Endothelial cell of umbilical vein (primary cell): ENCODE data around the gene RGS9. TPM values are rescaled to one million over a fixed set of nuclear protein-coding genes. Genes with fewer than 3 reads are reported as not detected.
"Not testable (repeated sequence)": the region's sequence is repeated elsewhere in the genome, so short reads cannot be mapped to it uniquely, and the experiment has no call there.

ENCODE experiments used
- BruUV-seq: library from RNA; stranded (reverse); fragments of 400-500 nt; replicated peaks from 2 replicates; lab custom pipeline; 2021; lab: Mats Ljungman, UMichigan
- CTCF ChIA-PET: fragments of 300-600, 350-600 bp; sonication (Branson Sonifier 250); formaldehyde crosslinking; loops from one replicate; lab custom pipeline; 2021; ENCODE audit warnings: antibody characterized with exemption, inconsistent platforms; lab: Charles Lee
- POLR2A ChIA-PET: fragments of 300-600, 350-600 bp; sonication (Branson Sonifier 250); formaldehyde crosslinking; loops from one replicate; lab custom pipeline; 2021; ENCODE audit warnings: antibody characterized with exemption, inconsistent platforms; lab: Charles Lee
- DNase-seq: peaks from one replicate; pipeline ENCODE4 v3.0.0-alpha.2; 2011; ENCODE audit warnings: low read depth, low spot score
- FAIRE-seq: peaks from 2 replicates; lab custom pipeline; 2011; peaks lifted over from hg19 to GRCh38; lab: Jason Lieb, UNC
- H2AFZ ChIP-seq: 2 replicates; pipeline ENCODE4 v1.6.0; 2012; ENCODE audit warnings: low read depth, low read length, control low read depth, inconsistent platforms
- H3K27ac ChIP-seq: 2 replicates; pipeline ENCODE4 v1.5.1; 2011; ENCODE audit warnings: low read depth, mild to moderate bottlenecking, control low read depth, low read length, moderate library complexity; ENCODE audit not compliant: insufficient read depth
- H3K27me3 ChIP-seq, 2 experiments: 2 replicates each; pipeline versions ENCODE4 v1.6.0 to v1.6.1; 2011; ENCODE audit warnings: low read length in 2 of 2, mixed read lengths in 1 of 2; ENCODE audit not compliant: control insufficient read depth in 2 of 2, insufficient read depth in 2 of 2
- H3K36me3 ChIP-seq, 2 experiments: 2 replicates in 1 of 2; 3 replicates in 1 of 2; pipeline ENCODE4 v1.5.1; 2011; ENCODE audit warnings: low read length in 2 of 2, mild to moderate bottlenecking in 1 of 2, moderate library complexity in 1 of 2; ENCODE audit not compliant: control insufficient read depth in 2 of 2, insufficient read depth in 2 of 2; ENCODE audit errors: extremely low read depth in 1 of 2
- H3K4me1 ChIP-seq: 3 replicates; pipeline ENCODE4 v1.5.1; 2011; ENCODE audit warnings: mild to moderate bottlenecking, low read length; ENCODE audit not compliant: control insufficient read depth, insufficient read depth; ENCODE audit errors: extremely low read depth
- H3K4me2 ChIP-seq: 2 replicates; pipeline ENCODE4 v1.6.1; 2011; ENCODE audit warnings: low read length, control low read depth, mixed read lengths; ENCODE audit not compliant: insufficient read depth
- H3K4me3 ChIP-seq, 3 experiments: fragments of 200-600 bp in 1 of 3; sonication (generic), shearing (Covaris generic) in 1 of 3; replicated peaks in 1 of 3; 2 replicates each; pipeline ENCODE4 v1.5.1; 2011 to 2016; ENCODE audit warnings: control low read depth in 3 of 3, low read length in 3 of 3, mild to moderate bottlenecking in 2 of 3, inconsistent platforms in 1 of 3, low read depth in 1 of 3, moderate library complexity in 1 of 3; ENCODE audit not compliant: insufficient read depth in 1 of 3
- H3K79me2 ChIP-seq: 2 replicates; pipeline ENCODE4 v1.6.0; 2012; ENCODE audit warnings: low read length, inconsistent platforms; ENCODE audit not compliant: control insufficient read depth, insufficient read depth
- H3K9ac ChIP-seq: replicated peaks from 2 replicates; pipeline ENCODE3; 2011; ENCODE audit warnings: low read length, control low read depth; ENCODE audit not compliant: insufficient read depth; ENCODE audit errors: extremely low read depth
- H3K9me1 ChIP-seq: replicated peaks from 3 replicates; pipeline ENCODE4 v1.6.0; 2011; ENCODE audit warnings: mild to moderate bottlenecking, low read length; ENCODE audit not compliant: control insufficient read depth, insufficient read depth; ENCODE audit errors: extremely low read depth
- H3K9me3 ChIP-seq: replicated peaks from 2 replicates; pipeline ENCODE4 v1.5.1; 2012; ENCODE audit warnings: low read length, inconsistent platforms; ENCODE audit not compliant: control insufficient read depth, insufficient read depth
- H4K20me1 ChIP-seq: replicated peaks from 2 replicates; pipeline ENCODE3; 2011; ENCODE audit warnings: mild to moderate bottlenecking, low read length; ENCODE audit not compliant: control insufficient read depth, insufficient read depth; ENCODE audit errors: extremely low read depth
- EZH2 ChIP-seq: IDR thresholded peaks from 2 replicates; pipeline ENCODE4 v1.6.1; 2012; ENCODE audit warnings: borderline replicate concordance, low read depth, mild to moderate bottlenecking, moderate library complexity, low read length, inconsistent platforms; ENCODE audit not compliant: severe bottlenecking
- FOS ChIP-seq: IDR thresholded peaks from 2 replicates; pipeline ENCODE4 v1.6.1; 2011; ENCODE audit warnings: mild to moderate bottlenecking, low read length, moderate library complexity, borderline replicate concordance; ENCODE audit not compliant: insufficient read depth
- GATA2 ChIP-seq: IDR thresholded peaks from 2 replicates; pipeline ENCODE4 v1.7.0; 2011; ENCODE audit warnings: low read depth, mild to moderate bottlenecking, moderate library complexity, mixed read lengths, low read length; ENCODE audit not compliant: insufficient read length, insufficient read depth
- JUN ChIP-seq: IDR thresholded peaks from 2 replicates; pipeline ENCODE4 v1.6.1; 2011; ENCODE audit warnings: borderline replicate concordance, low read depth; ENCODE audit not compliant: insufficient read length, insufficient read depth
- MYC ChIP-seq: IDR thresholded peaks from one replicate; pipeline ENCODE4 v1.6.1; 2011; ENCODE audit warnings: mild to moderate bottlenecking, low read depth, low read length
- POLR2A ChIP-seq: IDR thresholded peaks from 2 replicates; pipeline ENCODE4 v1.6.1; 2012; ENCODE audit warnings: low read depth, mild to moderate bottlenecking, control low read depth, low read length
- POLR2AphosphoS5 ChIP-seq: IDR thresholded peaks from 2 replicates; pipeline ENCODE4 v1.6.1; 2012; ENCODE audit warnings: low read depth, mild to moderate bottlenecking, control low read depth, low read length, moderate library complexity; ENCODE audit not compliant: insufficient read depth
- dilution Hi-C: fragments of 300-500 bp; cut with MboI; formaldehyde crosslinking; loops from one replicate; pipeline ENCODE4 v1.15.0; 2019; ENCODE audit warnings: low sequenced_read_pairs; ENCODE audit not compliant: extremely low pct_ligation_motif_present
- intact Hi-C: fragments of 100-400 bp; cut with micrococcal nuclease; formaldehyde crosslinking; loops from one replicate; pipeline ENCODE4 v1.10.0; 2022
- polyA plus RNA-seq, 4 experiments: library from polyadenylated mRNA; depleted of rRNA in 3 of 4; stranded (reverse) in 3 of 4; unstranded in 1 of 4; fragments of >200 nt; gene quantifications; 2 replicates each; pipeline versions ENCODE4 v1.2.1 to v1.2.3, GENCODE V29; 2011 to 2012; ENCODE audit warnings: missing spikeins in 1 of 4
- total RNA-seq: library from RNA; stranded (reverse); gene quantifications from 2 replicates; pipeline ENCODE4 v1.2.3, GENCODE V29; 2021
- TF ChIP-seq, protein P1 (sequence below): IDR thresholded peaks from 2 replicates; pipeline ENCODE4 v1.6.1; 2011; ENCODE audit not compliant: insufficient read depth, insufficient read length
- TF ChIP-seq, protein P2 (sequence below), 2 donors: IDR thresholded peaks; 1 replicate in 1 of 2; 2 replicates in 1 of 2; pipeline ENCODE4 v1.5.1; 2011; ENCODE audit warnings: low read length in 2 of 2, mild to moderate bottlenecking in 2 of 2, moderate library complexity in 2 of 2, control low read depth in 1 of 2, inconsistent platforms in 1 of 2, low read depth in 1 of 2; ENCODE audit not compliant: insufficient read depth in 1 of 2; ENCODE audit errors: extremely low read depth in 1 of 2

The RGS9 gene
- total and polyA plus RNA-seq, 2 donors (not counting 3 experiments of a cell fraction or from before 2014, with no cell fraction given): 0.61 to 1.4 TPM

DNA sequence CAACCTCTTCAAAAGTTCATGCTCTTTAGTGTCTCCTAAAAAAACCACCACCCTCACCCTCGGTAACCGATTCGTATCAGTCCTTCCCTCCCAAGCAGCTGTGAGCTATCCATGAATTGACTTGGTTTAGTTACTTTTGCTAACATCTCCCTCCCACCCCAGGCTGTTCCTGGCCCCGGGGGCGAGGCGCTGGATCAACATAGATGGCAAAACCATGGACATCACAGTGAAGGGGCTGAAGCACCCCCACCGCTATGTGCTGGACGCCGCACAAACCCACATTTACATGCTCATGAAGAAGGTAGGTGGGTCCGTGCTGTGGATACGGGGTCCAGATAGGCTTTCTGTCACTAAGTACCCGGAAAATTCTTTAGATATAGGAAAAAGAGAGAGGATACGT lies 66.8 kb downstream of the RGS9 start:
- no peak for DNase-seq
- Histone ChIP-seq H3K27ac (no peak overlapping the region), H2AFZ (no peak overlapping the region), H3K9ac (no peak overlapping the region), H4K20me1 (no peaks in the 10 kb centered on the region), H3K9me3 (no peaks in the 10 kb centered on the region), H3K4me3 (no peak overlapping the region), H3K4me1 (no peaks in the 10 kb centered on the region), H3K79me2 (no peaks in the 10 kb centered on the region), H3K27me3 (peaks cover 13 to 15% of the 10 kb centered on the region in 2 experiments), H3K9me1 (no peaks in the 10 kb centered on the region), H3K36me3 (no peaks in the 10 kb centered on the region), H3K4me2 (no peak overlapping the region)
- intact Hi-C loops: no loop called here
- FAIRE-seq: no peak
- POLR2A ChIA-PET: no interaction called here
- dilution Hi-C loops: no loop called here
- no peak for TF ChIP-seq JUN
- BruUV-seq: no TSS peak
- CTCF ChIA-PET: no interaction called here

DNA sequence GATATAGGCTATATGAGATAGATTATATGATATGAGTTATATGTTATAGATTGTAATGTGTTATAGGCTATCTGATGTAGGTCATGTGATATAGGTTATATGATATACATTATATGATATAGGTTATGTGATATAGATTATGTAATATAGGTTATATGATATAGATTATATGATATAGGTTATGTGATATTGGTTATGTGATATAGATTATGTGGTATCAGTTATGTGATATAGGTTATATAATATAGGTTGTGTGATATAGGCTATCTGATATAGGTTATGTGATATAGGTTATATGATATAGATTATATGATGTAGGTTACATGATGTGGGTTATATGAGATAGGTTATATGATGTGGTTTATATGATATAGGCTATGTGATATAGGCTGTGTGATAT lies 68.5 kb downstream of the RGS9 start:
- dilution Hi-C loops: no loop called here
- DNase-seq (no peak), FAIRE-seq (no peak)
- intact Hi-C loops: no loop called here
- H2AFZ ChIP-seq: no peak overlapping the region
- no peak overlapping the region for H3K4me3 ChIP-seq
- TF ChIP-seq JUN: no peak
- TF ChIP-seq POLR2A: no peak
- no peak for TF ChIP-seq GATA2
- TF ChIP-seq FOS: no peak
- no peak for TF ChIP-seq MYC
- TF ChIP-seq, protein P1, sequence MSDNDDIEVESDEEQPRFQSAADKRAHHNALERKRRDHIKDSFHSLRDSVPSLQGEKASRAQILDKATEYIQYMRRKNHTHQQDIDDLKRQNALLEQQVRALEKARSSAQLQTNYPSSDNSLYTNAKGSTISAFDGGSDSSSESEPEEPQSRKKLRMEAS: no peak
- TF ChIP-seq POLR2AphosphoS5: no peak
- TF ChIP-seq, protein P2, sequence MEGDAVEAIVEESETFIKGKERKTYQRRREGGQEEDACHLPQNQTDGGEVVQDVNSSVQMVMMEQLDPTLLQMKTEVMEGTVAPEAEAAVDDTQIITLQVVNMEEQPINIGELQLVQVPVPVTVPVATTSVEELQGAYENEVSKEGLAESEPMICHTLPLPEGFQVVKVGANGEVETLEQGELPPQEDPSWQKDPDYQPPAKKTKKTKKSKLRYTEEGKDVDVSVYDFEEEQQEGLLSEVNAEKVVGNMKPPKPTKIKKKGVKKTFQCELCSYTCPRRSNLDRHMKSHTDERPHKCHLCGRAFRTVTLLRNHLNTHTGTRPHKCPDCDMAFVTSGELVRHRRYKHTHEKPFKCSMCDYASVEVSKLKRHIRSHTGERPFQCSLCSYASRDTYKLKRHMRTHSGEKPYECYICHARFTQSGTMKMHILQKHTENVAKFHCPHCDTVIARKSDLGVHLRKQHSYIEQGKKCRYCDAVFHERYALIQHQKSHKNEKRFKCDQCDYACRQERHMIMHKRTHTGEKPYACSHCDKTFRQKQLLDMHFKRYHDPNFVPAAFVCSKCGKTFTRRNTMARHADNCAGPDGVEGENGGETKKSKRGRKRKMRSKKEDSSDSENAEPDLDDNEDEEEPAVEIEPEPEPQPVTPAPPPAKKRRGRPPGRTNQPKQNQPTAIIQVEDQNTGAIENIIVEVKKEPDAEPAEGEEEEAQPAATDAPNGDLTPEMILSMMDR (IDR thresholded peaks at IDR 0.05; ENCODE audit: extremely low read depth in 1 of 2, insufficient read depth in 1 of 2, low read depth in 1 of 2, low read length in 2 of 2): no peak
- TF ChIP-seq EZH2: no peak
- H3K79me2 ChIP-seq: no peaks in the 10 kb centered on the region
- no peaks in the 10 kb centered on the region for H4K20me1 ChIP-seq
- no peaks in the 10 kb centered on the region for H3K9me1 ChIP-seq
- H3K4me2 ChIP-seq: no peak overlapping the region
- H3K9me3 ChIP-seq: no peaks in the 10 kb centered on the region
- no peak overlapping the region for H3K9ac ChIP-seq
- no peaks in the 10 kb centered on the region for H3K36me3 ChIP-seq
- BruUV-seq: no TSS peak
- H3K27me3 ChIP-seq: peaks cover 13 to 17% of the 10 kb centered on the region in 2 experiments
- H3K4me1 ChIP-seq: no peaks in the 10 kb centered on the region
- no peak overlapping the region for H3K27ac ChIP-seq
- ChIA-PET POLR2A (no interaction called here), CTCF (no interaction called here)

DNA sequence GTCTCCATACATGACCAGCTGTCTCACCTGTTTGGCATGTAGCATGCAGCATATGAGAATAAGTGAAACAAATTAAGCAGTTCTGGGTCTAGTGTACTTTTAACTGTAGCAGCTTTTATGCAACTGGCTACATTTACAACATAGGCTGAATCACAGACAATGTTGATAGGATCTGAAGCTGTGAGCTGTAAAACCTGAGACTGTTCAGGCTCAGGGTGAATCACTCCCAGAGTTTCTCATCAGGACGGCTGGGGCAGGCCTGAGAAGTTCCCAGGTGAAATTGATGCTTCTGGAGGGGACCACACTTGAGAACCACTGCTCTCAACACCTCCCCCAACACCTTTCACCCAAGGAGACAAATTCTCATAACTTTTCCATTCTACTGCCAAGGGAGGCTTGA lies 70.3 kb downstream of the RGS9 start:
- H3K9me1 ChIP-seq, H3K9me3 ChIP-seq, dilution Hi-C loops, H3K36me3 ChIP-seq, H4K20me1 ChIP-seq, H3K9ac ChIP-seq, H3K4me2 ChIP-seq, BruUV-seq, H2AFZ ChIP-seq, POLR2A ChIA-PET, H3K4me1 ChIP-seq, intact Hi-C loops, H3K79me2 ChIP-seq, FAIRE-seq, DNase-seq, H3K27ac ChIP-seq, H3K4me3 ChIP-seq: not testable (repeated sequence)
- peaks cover 21 to 28% of the 10 kb centered on the region in 2 experiments for H3K27me3 ChIP-seq
- CTCF ChIA-PET: interaction anchor here (1.2 to 1.4 kb wide), 2 partner anchors 12 to 70 kb away, joined by 3 read pairs; partner anchors contain the start of gene RGS9
